ENCODE data around the gene VCAM1. TPM values are rescaled to one million over a fixed set of nuclear protein-coding genes. Genes with fewer than 3 reads are reported as not detected.

VCAM1 gene
- total and polyA plus RNA-seq, 8 donors = 9.1 to 73.0 (median 45.8) TPM

- Histone ChIP-seq H3K9me3 (peaks cover 0 to 11% of the 10 kb centered on the region in 2 donors), H3K36me3 (no peaks in the 10 kb centered on the region), H3K4me1 (no peaks in the 10 kb centered on the region), H3K27ac (no peak overlapping the region), H3K4me3 (no peak overlapping the region), H3K27me3 (no peaks in the 10 kb centered on the region)
- ATAC-seq (no peak), DNase-seq (no peak)
- intact Hi-C loops (cut with DNase I) = no loop called here
- TF ChIP-seq, protein P1, sequence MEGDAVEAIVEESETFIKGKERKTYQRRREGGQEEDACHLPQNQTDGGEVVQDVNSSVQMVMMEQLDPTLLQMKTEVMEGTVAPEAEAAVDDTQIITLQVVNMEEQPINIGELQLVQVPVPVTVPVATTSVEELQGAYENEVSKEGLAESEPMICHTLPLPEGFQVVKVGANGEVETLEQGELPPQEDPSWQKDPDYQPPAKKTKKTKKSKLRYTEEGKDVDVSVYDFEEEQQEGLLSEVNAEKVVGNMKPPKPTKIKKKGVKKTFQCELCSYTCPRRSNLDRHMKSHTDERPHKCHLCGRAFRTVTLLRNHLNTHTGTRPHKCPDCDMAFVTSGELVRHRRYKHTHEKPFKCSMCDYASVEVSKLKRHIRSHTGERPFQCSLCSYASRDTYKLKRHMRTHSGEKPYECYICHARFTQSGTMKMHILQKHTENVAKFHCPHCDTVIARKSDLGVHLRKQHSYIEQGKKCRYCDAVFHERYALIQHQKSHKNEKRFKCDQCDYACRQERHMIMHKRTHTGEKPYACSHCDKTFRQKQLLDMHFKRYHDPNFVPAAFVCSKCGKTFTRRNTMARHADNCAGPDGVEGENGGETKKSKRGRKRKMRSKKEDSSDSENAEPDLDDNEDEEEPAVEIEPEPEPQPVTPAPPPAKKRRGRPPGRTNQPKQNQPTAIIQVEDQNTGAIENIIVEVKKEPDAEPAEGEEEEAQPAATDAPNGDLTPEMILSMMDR (IDR thresholded peaks at IDR 0.05) = no peak
Observed at GRCh38 chr1:100699744-100700143, 19.8 kb upstream of the VCAM1 start.

- H3K27me3 ChIP-seq = no peaks in the 10 kb centered on the region
- no peaks in the 10 kb centered on the region for H3K4me1 ChIP-seq
- DNase-seq = no peak
- no peaks in the 10 kb centered on the region for H3K36me3 ChIP-seq
- ATAC-seq = no peak
- H3K4me3 ChIP-seq = no peak overlapping the region
- intact Hi-C loops (cut with DNase I) = no loop called here
- TF ChIP-seq, protein P1 (IDR thresholded peaks at IDR 0.05) = no peak
- H3K9me3 ChIP-seq = peaks cover 0 to 4% of the 10 kb centered on the region in 2 donors
- H3K27ac ChIP-seq = no peak overlapping the region
Observed at GRCh38 chr1:100700586-100700985, 19.0 kb upstream of the VCAM1 start.

DNA sequence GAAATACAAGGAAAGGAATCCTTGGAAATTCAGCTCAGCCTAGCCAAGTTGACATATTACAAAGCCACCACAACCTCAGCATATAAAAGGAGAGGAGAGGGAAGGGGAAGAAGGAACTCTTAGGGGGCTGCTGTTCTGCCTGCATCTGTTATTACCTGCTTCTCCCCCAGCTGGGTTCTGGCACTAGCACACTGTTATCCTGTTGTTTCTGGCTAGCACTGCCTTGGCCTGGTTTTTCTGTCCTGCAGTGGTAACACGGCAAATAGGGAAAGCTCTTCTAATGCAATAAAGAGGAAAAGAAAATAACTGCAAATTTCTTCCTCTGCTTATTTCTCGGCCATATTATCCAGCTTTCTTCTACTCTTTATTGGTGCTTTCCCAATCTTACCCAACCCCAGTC is 16.5 kb upstream of the VCAM1 start:
- H3K36me3 ChIP-seq = no peaks in the 10 kb centered on the region
- no peaks in the 10 kb centered on the region for H3K4me1 ChIP-seq
- intact Hi-C loops (cut with DNase I) = no loop called here
- no peaks in the 10 kb centered on the region for H3K9me3 ChIP-seq
- ATAC-seq (no peak), DNase-seq (no peak)
- H3K4me3 ChIP-seq = no peak overlapping the region
- H3K27ac ChIP-seq = no peak overlapping the region
- no peaks in the 10 kb centered on the region for H3K27me3 ChIP-seq
- TF ChIP-seq, protein P1 (IDR thresholded peaks at IDR 0.05) = no peak

DNA sequence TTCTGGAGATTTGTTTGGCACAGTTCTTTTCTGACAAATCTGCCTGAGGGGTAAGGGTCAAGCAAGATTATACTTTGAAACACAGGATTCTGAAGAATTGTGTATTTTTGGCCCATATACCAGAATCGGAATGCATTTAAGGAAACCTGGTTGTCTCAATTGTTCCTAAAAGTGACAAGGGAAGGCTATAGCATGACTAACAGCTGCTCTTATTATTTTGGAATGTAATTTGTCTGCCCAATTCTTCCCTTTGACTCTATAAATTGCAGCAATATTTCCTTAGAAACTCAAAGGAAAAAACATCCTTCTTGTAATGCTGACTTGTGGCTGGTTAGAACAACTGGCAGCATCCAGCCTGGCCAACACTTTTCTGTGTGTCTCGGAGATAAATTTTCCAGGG is 15.8 kb upstream of the VCAM1 start:
- TF ChIP-seq, protein P1 (IDR thresholded peaks at IDR 0.05) = no peak
- no peak overlapping the region for H3K4me3 ChIP-seq
- no peaks in the 10 kb centered on the region for H3K9me3 ChIP-seq
- intact Hi-C loops (cut with DNase I) = no loop called here
- H3K4me1 ChIP-seq = no peaks in the 10 kb centered on the region
- H3K36me3 ChIP-seq = no peaks in the 10 kb centered on the region
- no peaks in the 10 kb centered on the region for H3K27me3 ChIP-seq
- ATAC-seq = no peak
- no peak for DNase-seq
- H3K27ac ChIP-seq = no peak overlapping the region

DNA sequence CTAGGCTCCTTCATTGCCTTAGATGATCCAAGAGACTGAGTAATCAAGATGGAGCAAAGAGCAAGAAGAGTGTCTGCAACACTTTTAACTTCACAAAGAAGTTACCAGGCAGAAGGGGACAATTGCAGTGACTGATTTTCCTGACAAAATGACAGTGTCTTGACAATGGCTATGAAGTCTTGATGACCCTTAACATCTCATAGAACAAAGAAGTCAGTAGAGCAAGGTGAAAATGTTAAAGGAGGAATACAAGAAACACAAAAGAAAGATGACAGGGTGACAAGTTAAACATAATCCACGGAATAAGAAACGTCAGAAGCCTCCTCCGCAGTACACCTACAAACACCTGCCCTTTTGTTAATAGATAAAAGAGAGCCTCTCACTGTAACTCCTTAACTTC is 15.1 kb upstream of the VCAM1 start:
- intact Hi-C loops (cut with DNase I) = no loop called here
- no peak overlapping the region for H3K27ac ChIP-seq
- no peaks in the 10 kb centered on the region for H3K4me1 ChIP-seq
- DNase-seq = no peak
- TF ChIP-seq, protein P1 (IDR thresholded peaks at IDR 0.05) = no peak
- no peaks in the 10 kb centered on the region for H3K27me3 ChIP-seq
- H3K36me3 ChIP-seq = no peaks in the 10 kb centered on the region
- no peak overlapping the region for H3K4me3 ChIP-seq
- no peaks in the 10 kb centered on the region for H3K9me3 ChIP-seq
- ATAC-seq = no peak
